GM03348 (cell line): ENCODE data around the gene OTUD3.

ENCODE experiments used
- DNase-seq: peaks from one replicate; pipeline ENCODE4 v3.0.0; 2012; ENCODE audit warnings: low spot score

Gene OTUD3

DNA sequence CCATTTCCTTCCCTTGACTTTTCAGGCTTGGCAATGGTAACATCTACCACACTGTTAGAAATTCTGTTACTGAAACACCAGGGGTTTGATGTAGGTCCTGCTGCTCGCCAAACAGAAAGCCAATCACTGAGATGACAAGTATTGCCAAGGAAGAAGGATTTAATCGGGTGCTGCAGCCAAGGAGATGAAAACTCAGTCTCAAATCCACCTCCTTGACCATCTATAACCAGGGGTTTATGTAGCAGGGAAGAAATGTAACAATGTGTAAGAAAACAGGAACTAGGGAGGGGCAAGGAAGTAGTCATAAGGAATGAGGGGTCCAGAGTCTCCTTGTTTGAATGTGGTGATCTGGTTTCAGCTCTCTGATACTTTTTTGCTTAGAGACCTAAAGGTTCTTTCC, 71.9 kb downstream of the OTUD3 start:
- no peak for DNase-seq

DNA sequence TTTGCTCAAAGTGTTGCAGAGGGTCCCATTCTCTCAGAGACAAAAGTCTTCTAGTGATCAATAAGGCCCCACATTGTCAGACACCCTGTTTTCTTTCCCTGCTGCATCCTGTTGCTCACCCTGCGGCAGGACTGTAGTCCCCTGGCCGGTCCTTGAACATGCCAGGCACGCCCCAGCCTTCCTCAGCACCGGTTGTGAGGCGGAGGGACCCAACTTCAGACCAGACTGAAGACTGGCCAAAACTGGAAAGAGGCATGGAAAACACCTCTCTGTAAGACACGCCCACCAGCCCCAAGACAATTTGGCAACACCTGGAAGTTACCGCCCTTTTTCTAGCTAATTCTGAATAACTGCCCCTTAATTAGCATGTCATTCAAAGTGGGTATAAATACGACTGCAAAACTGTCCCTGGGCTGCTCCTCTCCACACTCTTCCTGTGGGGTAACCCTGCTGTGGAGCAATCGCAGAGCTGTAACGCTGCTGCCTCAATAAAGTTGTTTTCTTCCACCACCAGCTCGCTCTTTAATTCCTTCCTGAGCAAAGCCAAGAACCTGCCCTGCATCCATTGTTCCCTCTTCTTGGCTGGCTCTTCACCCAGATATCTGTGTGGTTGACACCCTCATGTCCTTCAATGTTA, 73.5 kb downstream of the OTUD3 start:
- no peak for DNase-seq

DNA sequence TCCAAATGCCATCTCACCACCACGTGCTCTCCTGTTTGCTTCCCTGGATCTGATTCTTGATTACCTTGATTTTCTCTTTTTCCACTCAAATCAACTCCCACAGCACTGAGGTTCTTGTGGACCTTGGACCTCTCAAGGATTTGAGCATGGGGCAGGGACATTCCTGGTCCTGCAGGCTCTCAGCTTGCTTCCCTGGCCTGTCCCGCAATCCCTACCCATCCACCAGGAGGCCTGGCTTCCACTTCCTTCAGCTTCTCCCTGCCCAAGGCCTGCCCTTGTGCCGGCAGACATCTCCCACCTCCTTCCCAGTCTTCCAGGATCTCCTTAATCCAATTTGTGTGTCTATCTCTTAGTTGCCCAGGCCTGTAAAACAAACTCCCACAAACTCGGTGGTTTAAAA, 75.6 kb downstream of the OTUD3 start:
- no peak for DNase-seq

GRCh38 chr1:19960591-19960990, 78.4 kb downstream of the OTUD3 start:
- DNase-seq = no peak
